ENCODE results near the gene HOXA9.

The HOXA9 gene

DNA sequence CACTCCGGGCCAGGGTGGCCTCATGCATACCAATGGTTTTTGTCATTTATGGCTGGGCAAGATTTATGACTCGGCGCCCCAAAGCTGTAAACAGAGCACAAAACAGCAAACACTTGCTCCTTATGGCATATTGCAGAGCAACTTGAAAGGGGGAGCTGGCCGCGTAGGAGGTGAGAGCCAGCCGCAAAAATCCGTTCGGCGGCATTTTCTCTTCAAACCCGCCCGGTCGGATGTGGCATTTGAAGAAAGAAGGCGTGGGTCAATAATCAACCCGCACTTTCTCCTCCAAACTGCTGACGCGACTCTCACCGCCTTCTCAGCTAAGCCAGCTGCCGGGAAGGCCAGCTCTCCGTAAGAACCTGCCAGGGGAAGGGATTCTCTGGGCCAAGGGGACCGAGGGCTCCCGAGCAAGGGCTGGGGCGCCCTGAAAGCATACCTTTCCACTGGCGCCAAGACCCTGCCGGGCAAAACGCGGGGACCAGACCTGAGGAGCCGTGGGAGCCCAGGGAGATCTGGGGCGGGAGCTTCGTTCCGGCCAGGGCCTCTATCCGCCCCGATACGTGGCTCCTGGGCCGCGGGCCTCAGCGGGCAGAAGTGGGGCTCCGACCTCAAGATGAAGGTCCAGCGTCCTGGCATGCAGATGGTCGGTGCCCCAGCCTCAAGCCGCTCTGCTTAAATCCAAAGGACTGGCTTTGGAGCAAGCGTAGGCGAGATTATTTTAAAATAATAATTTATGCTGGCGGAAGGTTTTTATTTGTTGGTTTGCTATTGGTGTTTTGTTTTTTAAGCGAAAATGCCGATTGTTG, 49.9 kb downstream of the HOXA9 start (continued):
- TF ChIP-seq, protein P1, sequence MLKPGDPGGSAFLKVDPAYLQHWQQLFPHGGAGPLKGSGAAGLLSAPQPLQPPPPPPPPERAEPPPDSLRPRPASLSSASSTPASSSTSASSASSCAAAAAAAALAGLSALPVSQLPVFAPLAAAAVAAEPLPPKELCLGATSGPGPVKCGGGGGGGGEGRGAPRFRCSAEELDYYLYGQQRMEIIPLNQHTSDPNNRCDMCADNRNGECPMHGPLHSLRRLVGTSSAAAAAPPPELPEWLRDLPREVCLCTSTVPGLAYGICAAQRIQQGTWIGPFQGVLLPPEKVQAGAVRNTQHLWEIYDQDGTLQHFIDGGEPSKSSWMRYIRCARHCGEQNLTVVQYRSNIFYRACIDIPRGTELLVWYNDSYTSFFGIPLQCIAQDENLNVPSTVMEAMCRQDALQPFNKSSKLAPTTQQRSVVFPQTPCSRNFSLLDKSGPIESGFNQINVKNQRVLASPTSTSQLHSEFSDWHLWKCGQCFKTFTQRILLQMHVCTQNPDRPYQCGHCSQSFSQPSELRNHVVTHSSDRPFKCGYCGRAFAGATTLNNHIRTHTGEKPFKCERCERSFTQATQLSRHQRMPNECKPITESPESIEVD (tag by site-specific recombination; IDR thresholded peaks at IDR 0.05): peak; percentile 97
- TF ChIP-seq, protein P2, sequence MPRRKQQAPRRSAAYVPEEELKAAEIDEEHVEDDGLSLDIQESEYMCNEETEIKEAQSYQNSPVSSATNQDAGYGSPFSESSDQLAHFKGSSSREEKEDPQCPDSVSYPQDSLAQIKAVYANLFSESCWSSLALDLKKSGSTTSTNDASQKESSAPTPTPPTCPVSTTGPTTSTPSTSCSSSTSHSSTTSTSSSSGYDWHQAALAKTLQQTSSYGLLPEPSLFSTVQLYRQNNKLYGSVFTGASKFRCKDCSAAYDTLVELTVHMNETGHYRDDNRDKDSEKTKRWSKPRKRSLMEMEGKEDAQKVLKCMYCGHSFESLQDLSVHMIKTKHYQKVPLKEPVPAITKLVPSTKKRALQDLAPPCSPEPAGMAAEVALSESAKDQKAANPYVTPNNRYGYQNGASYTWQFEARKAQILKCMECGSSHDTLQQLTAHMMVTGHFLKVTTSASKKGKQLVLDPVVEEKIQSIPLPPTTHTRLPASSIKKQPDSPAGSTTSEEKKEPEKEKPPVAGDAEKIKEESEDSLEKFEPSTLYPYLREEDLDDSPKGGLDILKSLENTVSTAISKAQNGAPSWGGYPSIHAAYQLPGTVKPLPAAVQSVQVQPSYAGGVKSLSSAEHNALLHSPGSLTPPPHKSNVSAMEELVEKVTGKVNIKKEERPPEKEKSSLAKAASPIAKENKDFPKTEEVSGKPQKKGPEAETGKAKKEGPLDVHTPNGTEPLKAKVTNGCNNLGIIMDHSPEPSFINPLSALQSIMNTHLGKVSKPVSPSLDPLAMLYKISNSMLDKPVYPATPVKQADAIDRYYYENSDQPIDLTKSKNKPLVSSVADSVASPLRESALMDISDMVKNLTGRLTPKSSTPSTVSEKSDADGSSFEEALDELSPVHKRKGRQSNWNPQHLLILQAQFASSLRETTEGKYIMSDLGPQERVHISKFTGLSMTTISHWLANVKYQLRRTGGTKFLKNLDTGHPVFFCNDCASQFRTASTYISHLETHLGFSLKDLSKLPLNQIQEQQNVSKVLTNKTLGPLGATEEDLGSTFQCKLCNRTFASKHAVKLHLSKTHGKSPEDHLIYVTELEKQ (tag by site-specific recombination; IDR thresholded peaks at IDR 0.05; ENCODE audit: borderline replicate concordance): peak; percentile 81
- TF ChIP-seq ZNF324 (tag by site-specific recombination; IDR thresholded peaks at IDR 0.05): no peak
- TF ChIP-seq ZNF354C (tag by site-specific recombination; IDR thresholded peaks at IDR 0.05; ENCODE audit: borderline replicate concordance, low read depth): no peak
- peak; percentile 72 for TF ChIP-seq ZNF2 (tag by site-specific recombination; IDR thresholded peaks at IDR 0.05)
- TF ChIP-seq ZBTB7A (tag by site-specific recombination; IDR thresholded peaks at IDR 0.05; ENCODE audit: low read depth): no peak
- TF ChIP-seq ZNF639 (tag by site-specific recombination; IDR thresholded peaks at IDR 0.05): 0 out of 2 replicates have a peak, but pooled peaks have one; percentile 36
- peak; percentile 89 for TF ChIP-seq ZNF366 (tag by site-specific recombination; conservative IDR thresholded peaks at IDR 0.05)
- TF ChIP-seq ZNF660 (tag by site-specific recombination; IDR thresholded peaks at IDR 0.05): 0 out of 2 replicates have a peak, but pooled peaks have one; percentile 59
- TF ChIP-seq ZNF184 (tag by site-specific recombination; IDR thresholded peaks at IDR 0.05): no peak
- 0 out of 2 replicates have a peak, but pooled peaks have one; percentile 5 for TF ChIP-seq ZNF335 (tag by site-specific recombination; conservative IDR thresholded peaks at IDR 0.05)
- peak; percentile 74 for TF ChIP-seq ZNF394 (tag by site-specific recombination; IDR thresholded peaks at IDR 0.05; ENCODE audit: borderline replicate concordance)
- TF ChIP-seq, protein P3, sequence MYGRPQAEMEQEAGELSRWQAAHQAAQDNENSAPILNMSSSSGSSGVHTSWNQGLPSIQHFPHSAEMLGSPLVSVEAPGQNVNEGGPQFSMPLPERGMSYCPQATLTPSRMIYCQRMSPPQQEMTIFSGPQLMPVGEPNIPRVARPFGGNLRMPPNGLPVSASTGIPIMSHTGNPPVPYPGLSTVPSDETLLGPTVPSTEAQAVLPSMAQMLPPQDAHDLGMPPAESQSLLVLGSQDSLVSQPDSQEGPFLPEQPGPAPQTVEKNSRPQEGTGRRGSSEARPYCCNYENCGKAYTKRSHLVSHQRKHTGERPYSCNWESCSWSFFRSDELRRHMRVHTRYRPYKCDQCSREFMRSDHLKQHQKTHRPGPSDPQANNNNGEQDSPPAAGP (tag by site-specific recombination; IDR thresholded peaks at IDR 0.05): peak; percentile 74; the same call in 1 of the 2 replicates
- TF ChIP-seq ZIC2 (tag by site-specific recombination; IDR thresholded peaks at IDR 0.05): peak; percentile 33; the same call in 1 of the 2 replicates
- no peak for TF ChIP-seq PBX3 (CRISPR knock-in tag; IDR thresholded peaks at IDR 0.05)
- TF ChIP-seq, protein P4, sequence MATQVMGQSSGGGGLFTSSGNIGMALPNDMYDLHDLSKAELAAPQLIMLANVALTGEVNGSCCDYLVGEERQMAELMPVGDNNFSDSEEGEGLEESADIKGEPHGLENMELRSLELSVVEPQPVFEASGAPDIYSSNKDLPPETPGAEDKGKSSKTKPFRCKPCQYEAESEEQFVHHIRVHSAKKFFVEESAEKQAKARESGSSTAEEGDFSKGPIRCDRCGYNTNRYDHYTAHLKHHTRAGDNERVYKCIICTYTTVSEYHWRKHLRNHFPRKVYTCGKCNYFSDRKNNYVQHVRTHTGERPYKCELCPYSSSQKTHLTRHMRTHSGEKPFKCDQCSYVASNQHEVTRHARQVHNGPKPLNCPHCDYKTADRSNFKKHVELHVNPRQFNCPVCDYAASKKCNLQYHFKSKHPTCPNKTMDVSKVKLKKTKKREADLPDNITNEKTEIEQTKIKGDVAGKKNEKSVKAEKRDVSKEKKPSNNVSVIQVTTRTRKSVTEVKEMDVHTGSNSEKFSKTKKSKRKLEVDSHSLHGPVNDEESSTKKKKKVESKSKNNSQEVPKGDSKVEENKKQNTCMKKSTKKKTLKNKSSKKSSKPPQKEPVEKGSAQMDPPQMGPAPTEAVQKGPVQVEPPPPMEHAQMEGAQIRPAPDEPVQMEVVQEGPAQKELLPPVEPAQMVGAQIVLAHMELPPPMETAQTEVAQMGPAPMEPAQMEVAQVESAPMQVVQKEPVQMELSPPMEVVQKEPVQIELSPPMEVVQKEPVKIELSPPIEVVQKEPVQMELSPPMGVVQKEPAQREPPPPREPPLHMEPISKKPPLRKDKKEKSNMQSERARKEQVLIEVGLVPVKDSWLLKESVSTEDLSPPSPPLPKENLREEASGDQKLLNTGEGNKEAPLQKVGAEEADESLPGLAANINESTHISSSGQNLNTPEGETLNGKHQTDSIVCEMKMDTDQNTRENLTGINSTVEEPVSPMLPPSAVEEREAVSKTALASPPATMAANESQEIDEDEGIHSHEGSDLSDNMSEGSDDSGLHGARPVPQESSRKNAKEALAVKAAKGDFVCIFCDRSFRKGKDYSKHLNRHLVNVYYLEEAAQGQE (tag by site-specific recombination; IDR thresholded peaks at IDR 0.05): peak; percentile 52; the same call in 1 of the 2 replicates
- peak; percentile 96 for TF ChIP-seq ZFHX2 (tag by site-specific recombination; conservative IDR thresholded peaks at IDR 0.05)
- no peak for TF ChIP-seq ZNF274 (IDR thresholded peaks at IDR 0.05; ENCODE audit: low read length)
- no peak for TF ChIP-seq ZNF274 (tag by site-specific recombination; IDR thresholded peaks at IDR 0.05; ENCODE audit: borderline replicate concordance)
- TF ChIP-seq ZNF341 (tag by site-specific recombination; IDR thresholded peaks at IDR 0.05; ENCODE audit: low read depth): peak; percentile 35; the same call in 1 of the 2 replicates
- peak; percentile 84 for TF ChIP-seq WT1 (tag by site-specific recombination; IDR thresholded peaks at IDR 0.05)
- TF ChIP-seq ZNF146 (tag by site-specific recombination; IDR thresholded peaks at IDR 0.05): no peak
- TF ChIP-seq SP2 (tag by site-specific recombination; IDR thresholded peaks at IDR 0.05): peak; percentile 57
- TF ChIP-seq ZNF629 (tag by site-specific recombination; IDR thresholded peaks at IDR 0.05): peak; percentile 75
- TF ChIP-seq ZNF530 (tag by site-specific recombination; IDR thresholded peaks at IDR 0.05; ENCODE audit: low read depth): no peak
- no peak for TF ChIP-seq ZNF416 (tag by site-specific recombination; IDR thresholded peaks at IDR 0.05)
